ENCODE data around the gene PRR14L. TPM values are rescaled to one million over a fixed set of nuclear protein-coding genes. Genes with fewer than 3 reads are reported as not detected.
"Not testable (repeated sequence)": the region's sequence is repeated elsewhere in the genome, so short reads cannot be mapped to it uniquely, and the experiment has no call there.

PRR14L gene
- polyA plus RNA-seq, 12 donors: 12.8 to 26.5 (median 17.9) TPM; not detected in 1

- no peak for DNase-seq
These were observed 7.8 kb downstream of the PRR14L start for GRCh38 chr22:31742115-31742514.

GRCh38 chr22:31740314-31740713 lies 9.6 kb downstream of the PRR14L start:
- DNase-seq: not testable (repeated sequence)

DNA sequence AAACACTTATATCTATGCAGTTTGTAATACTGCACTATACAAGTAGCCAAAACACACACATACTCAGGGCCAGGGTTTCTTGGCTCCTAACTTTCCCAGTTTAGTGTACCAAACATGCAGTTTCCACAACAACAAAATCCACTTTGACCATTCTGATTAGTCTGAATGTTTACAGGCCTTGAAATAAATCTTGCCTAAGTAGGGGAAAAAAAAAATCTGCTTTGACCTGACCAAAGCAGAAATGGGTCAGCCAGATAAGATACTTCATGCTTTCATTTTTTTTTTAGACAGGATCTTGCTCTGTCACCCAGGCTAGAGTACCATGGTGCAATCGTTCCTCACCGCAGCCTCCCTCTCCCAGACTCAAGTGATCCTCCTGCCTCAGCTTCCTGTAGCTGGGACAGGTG lies 10.1 kb downstream of the PRR14L start:
- DNase-seq: no peak

GRCh38 chr22:31738566-31738965 lies 11.4 kb downstream of the PRR14L start:
- DNase-seq: no peak

DNA sequence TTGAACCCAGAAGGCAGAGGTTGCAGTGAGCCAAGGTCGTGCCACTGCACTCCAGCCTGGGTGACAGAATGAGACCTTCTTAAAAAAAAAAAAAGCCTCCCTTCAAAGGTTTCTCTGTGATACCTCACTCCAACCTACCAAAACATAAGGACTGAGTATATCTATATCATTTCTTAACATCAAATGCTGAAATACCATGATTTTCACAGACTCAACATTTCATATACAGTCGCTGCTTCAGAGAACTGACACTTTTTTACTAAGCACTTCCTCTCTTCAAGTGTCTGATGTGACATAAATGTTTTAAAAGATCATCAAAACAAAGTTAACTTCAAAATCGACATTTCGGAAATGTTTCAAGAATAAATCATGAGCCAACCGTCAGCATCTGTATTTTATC lies 12.0 kb downstream of the PRR14L start:
- DNase-seq: no peak

DNA sequence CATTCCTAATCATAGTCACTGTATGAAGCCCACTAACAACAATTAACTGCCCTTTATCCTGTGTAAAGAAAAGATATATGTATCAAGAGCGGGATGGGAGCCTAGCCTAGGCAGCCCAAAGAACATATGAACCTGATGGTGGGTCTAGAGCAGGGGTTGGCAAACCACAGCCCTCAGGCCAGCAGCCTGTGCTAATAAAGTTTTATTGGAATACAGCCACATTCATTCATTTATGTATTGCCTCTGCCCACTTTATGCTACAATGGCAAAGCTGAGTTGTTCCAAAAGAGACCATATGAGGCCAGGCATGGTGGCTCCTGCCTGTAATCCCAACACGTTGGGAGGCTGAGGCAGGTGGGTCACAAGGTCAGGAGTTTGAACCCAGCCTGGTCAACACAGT lies 13.5 kb downstream of the PRR14L start:
- no peak for DNase-seq

DNA sequence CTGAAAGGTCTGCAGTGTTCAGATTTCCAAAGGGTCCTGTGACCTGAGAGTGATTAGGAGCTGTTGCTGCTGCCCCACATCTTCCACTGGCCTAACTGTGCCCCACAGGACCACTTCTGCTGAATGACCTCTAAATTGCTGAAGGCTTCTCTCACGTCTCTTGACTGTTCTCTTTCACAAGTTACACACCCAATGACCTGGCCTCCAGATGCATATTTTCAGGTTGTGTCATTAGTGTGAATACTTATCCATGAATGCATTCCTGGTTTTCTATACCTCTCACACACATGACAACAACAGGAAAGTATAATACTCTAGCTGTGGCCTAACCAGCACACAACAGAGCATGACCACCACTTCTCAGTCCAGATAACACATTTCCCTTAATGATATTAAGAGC lies 15.4 kb downstream of the PRR14L start:
- no peak for DNase-seq

DNA sequence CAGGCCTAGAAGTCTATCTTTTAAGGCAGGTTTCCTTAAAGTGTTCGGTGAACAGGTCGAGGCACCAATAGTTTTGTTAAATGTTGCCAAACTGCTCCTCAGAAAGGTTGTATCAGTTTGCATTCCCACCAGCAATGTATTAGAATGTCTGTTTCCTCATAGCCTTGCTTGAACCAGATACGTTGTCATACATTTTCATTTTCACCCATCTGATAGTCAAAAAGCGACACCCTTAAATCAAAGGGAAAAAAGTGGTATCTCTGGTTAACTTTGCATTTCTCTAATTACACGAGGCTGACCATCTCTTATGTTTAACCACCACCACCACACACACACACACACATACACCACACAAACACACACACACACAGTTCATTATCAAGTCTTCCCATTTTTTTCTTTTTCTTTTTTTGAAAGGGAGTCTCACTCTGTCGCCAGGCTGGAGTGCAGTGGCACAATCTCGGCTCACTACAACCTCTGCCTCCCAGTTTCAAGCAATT lies 16.3 kb downstream of the PRR14L start:
- no peak for DNase-seq

- DNase-seq: no peak
These were observed 17.7 kb downstream of the PRR14L start for GRCh38 chr22:31732089-31732829.

- no peak for DNase-seq
These were observed 19.6 kb downstream of the PRR14L start for GRCh38 chr22:31730344-31730711.

DNA sequence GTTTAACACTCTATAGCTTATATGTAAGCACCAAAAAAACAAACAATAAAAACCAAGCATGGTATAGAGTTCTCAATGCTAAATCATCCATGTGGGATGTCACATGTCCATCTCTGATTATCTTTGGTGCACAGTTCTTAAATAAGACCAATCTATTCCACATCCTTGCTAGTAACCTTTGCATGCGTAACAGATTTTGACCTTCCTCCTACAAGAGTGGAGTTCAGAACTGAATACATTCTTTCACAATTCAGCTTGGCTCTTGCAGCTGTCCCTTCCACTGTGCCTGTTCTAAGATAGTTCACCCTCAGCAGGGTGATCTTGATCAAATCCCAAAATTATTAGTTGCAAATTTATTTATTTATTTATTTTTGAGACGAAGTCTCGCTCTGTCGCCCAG lies 21.1 kb downstream of the PRR14L start:
- no peak for DNase-seq

GRCh38 chr22:31726692-31727091 lies 23.2 kb downstream of the PRR14L start:
- DNase-seq: no peak

- DNase-seq: no peak
These were observed 26.2 kb downstream of the PRR14L start for GRCh38 chr22:31723723-31724122.

- DNase-seq: no peak
These were observed 30.0 kb downstream of the PRR14L start for GRCh38 chr22:31719850-31720471.

- no peak for DNase-seq
These were observed 34.7 kb downstream of the PRR14L start for GRCh38 chr22:31715147-31715778.

DNA sequence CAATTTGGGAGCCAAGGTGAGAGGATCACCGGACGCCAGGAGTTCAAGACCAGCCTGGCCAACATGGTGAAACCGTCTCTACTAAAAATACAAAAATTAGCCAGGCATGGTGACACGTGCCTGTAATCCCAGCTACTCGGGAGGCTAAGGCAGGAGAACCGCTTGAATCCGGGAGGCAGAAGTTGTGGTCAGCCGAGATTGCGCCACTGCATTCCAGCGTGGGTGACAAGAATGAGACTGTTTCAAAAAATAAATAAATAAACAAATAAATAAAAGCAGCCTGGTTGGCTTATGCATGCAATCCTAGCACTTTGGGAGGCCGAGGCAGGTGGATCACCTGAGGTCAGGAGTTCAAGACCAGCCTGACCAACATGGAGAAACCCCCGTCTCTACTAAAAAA lies 38.7 kb downstream of the PRR14L start:
- DNase-seq: not testable (repeated sequence)

DNA sequence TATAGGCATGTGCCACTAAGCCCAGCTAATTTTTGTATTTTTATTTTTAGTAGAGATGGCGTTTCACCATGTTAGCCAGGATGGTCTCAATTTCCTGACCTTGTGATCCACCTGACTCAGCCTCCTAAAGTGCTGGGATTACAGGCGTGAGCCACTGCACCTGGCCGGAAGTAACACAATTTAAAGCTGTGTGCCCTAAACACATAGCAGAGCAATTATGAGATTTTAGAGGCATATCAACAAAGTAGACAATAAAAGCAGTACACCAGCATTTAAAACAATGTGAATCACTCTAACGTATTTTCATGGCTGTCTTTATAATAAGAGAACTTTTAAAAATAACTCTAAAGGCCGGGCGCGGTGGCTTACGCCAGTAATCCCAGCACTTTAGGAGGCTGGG lies 42.4 kb downstream of the PRR14L start:
- no peak for DNase-seq

GRCh38 chr22:31695423-31695822 lies 54.5 kb downstream of the PRR14L start:
- no peak for DNase-seq

DNA sequence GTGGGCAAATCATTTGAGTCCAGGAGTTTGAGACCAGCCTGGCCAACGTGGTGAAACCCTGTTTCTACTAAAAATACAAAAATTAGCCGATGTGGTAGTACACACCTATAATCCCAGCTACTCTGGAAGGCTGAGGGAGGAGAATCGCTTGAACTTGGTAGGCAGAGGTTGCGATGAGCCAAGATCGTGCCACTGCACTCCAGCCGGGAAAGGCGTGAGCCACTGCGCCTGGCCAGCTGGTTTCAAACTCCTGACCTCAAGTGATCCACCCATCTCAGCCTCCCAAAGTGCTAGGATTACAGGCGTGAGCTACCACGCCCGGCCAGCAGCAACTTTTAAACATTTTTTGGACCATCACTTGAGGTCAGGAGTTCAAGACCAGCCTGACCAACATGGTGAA lies 55.9 kb downstream of the PRR14L start:
- DNase-seq: not testable (repeated sequence)

DNA sequence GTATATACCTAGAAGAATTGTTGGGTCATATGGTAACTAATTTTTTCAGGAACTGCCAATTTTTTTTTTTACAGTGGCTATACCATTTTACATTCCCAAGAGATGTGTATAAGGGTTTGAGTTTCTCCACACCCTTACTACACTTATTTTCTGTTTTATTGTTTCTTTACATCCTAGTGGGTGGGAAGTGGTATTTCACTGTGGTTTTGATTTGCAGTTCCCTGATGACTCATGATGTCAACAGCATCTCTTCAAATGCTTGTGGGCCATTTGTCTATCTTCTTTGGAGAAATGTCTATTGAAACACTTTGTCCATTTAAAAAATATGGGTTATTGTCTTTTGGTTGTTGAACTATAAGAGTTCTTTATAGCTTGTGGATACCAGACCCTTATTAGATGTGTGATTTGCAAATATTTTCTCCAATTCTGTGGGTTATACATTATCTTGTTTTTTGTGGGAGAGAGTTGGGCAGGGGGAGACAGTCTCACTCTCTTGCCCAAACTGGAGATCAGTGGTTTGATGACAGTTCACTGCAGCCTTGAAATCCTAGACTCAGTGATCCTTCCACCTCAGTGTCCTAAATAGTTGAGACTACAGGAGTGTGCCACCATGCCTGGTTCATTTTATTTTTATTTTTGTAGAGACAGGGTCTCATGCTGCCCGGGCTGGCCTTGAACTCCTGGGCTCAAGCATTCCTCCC lies 57.6 kb downstream of the PRR14L start:
- DNase-seq: no peak

- DNase-seq: no peak
These were observed 58.5 kb downstream of the PRR14L start for GRCh38 chr22:31691408-31691807.

Measured in muscle of arm (tissue), 12 donors.